H1 (cell line): ENCODE data around the gene SIK3. TPM values are rescaled to one million over a fixed set of nuclear protein-coding genes. Genes with fewer than 3 reads are reported as not detected.

Source experiments
- CTCF ChIA-PET: fragments of 300-600 bp; sonication (Branson Sonifier 250); formaldehyde crosslinking; loops from one replicate; lab custom pipeline; 2021; ENCODE audit not compliant: partially characterized antibody; lab: Charles Lee
- POLR2A ChIA-PET: fragments of 300-600 bp; sonication (Branson Sonifier 250); formaldehyde crosslinking; loops from one replicate; lab custom pipeline; 2021; ENCODE audit warnings: inconsistent platforms; ENCODE audit not compliant: partially characterized antibody; lab: Charles Lee
- DNase-seq, 2 experiments: peaks; one replicate each; pipeline versions ENCODE4 v3.0.0 to v3.0.0-alpha.2; 2010 to 2022; ENCODE audit warnings: low spot score in 2 of 2, low read depth in 1 of 2, mixed read lengths in 1 of 2
- FAIRE-seq: peaks from 2 replicates; lab custom pipeline; 2011; peaks lifted over from hg19 to GRCh38; lab: Jason Lieb, UNC
- H2AFZ ChIP-seq: 2 replicates; pipeline ENCODE4 v1.8.1; 2012; ENCODE audit warnings: low read length, inconsistent platforms
- H2AK5ac ChIP-seq: 2 replicates; pipeline ENCODE4 v1.6.1; 2013; ENCODE audit warnings: low read depth, low read length
- H2BK120ac ChIP-seq: replicated peaks from 2 replicates; pipeline ENCODE3; 2013; ENCODE audit warnings: low read depth, low read length, inconsistent platforms
- H2BK12ac ChIP-seq: 2 replicates; pipeline ENCODE4 v1.6.1; 2013; ENCODE audit warnings: low read depth, low read length
- H2BK15ac ChIP-seq: 2 replicates; pipeline ENCODE4 v1.6.1; 2013; ENCODE audit warnings: low read length
- H2BK20ac ChIP-seq: 2 replicates; pipeline ENCODE4 v1.6.1; 2013; ENCODE audit warnings: low read length
- H2BK5ac ChIP-seq: 2 replicates; pipeline ENCODE4 v1.6.1; 2013; ENCODE audit warnings: low read depth, low read length
- H3K14ac ChIP-seq: 2 replicates; pipeline ENCODE4 v1.6.1; 2013; ENCODE audit warnings: inconsistent platforms; ENCODE audit not compliant: insufficient read length
- H3K18ac ChIP-seq: 2 replicates; pipeline ENCODE4 v1.6.1; 2013; ENCODE audit warnings: low read length; ENCODE audit errors: extremely low read depth
- H3K23ac ChIP-seq: 2 replicates; pipeline ENCODE4 v1.6.1; 2013; ENCODE audit warnings: inconsistent platforms; ENCODE audit not compliant: insufficient read length
- H3K23me2 ChIP-seq: 2 replicates; pipeline ENCODE4 v1.6.1; 2013; ENCODE audit warnings: low read depth, low read length
- H3K27ac ChIP-seq: 2 replicates; pipeline ENCODE4 v1.6.1; 2011; ENCODE audit warnings: low read depth, low read length, inconsistent platforms
- H3K27me3 ChIP-seq, 4 experiments: replicated peaks in 1 of 4; 1 replicate in 1 of 4; 2 replicates in 3 of 4; pipeline versions ENCODE4 v1.6.1 to v1.8.1; 2011 to 2013; ENCODE audit warnings: low read length in 3 of 4, mild to moderate bottlenecking in 3 of 4, inconsistent platforms in 2 of 4, mixed read lengths in 2 of 4, moderate library complexity in 1 of 4; ENCODE audit not compliant: control insufficient read depth in 3 of 4, insufficient read depth in 3 of 4; ENCODE audit errors: extremely low read depth in 1 of 4
- H3K36me3 ChIP-seq, 4 experiments: 2 replicates each; pipeline versions ENCODE4 v1.6.1 to v1.8.1; 2011 to 2013; ENCODE audit warnings: mild to moderate bottlenecking in 4 of 4, low read length in 3 of 4, moderate library complexity in 2 of 4, control low read depth in 1 of 4, inconsistent platforms in 1 of 4; ENCODE audit not compliant: insufficient read depth in 4 of 4, control insufficient read depth in 2 of 4
- H3K4ac ChIP-seq: replicated peaks from 2 replicates; pipeline ENCODE3; 2013; ENCODE audit warnings: low read length, low read depth, mixed read lengths, inconsistent platforms; ENCODE audit not compliant: insufficient read length
- H3K4me1 ChIP-seq, 4 experiments: replicated peaks in 1 of 4; 1 replicate in 1 of 4; 2 replicates in 3 of 4; pipeline versions ENCODE4 v1.6.1 to v1.8.1; 2011 to 2013; ENCODE audit warnings: low read length in 3 of 4, inconsistent platforms in 2 of 4, mixed read lengths in 1 of 4; ENCODE audit not compliant: insufficient read depth in 4 of 4, control insufficient read depth in 3 of 4
- H3K4me2 ChIP-seq, 2 experiments: 2 replicates each; pipeline versions ENCODE4 v1.6.1 to v1.8.1; 2011 to 2013; ENCODE audit warnings: low read depth in 2 of 2, low read length in 2 of 2, control low read depth in 1 of 2, inconsistent platforms in 1 of 2, mild to moderate bottlenecking in 1 of 2; ENCODE audit not compliant: insufficient read depth in 1 of 2
- H3K4me3 ChIP-seq, 4 experiments: fragments of 200-600, 300-600 bp in 1 of 4; sonication (generic), shearing (Covaris generic), sonication (Bioruptor Twin) in 1 of 4; 2 replicates each; pipeline versions ENCODE4 v1.5.1 to v1.8.1; 2011 to 2016; ENCODE audit warnings: low read length in 4 of 4, low read depth in 3 of 4, control low read depth in 2 of 4, inconsistent platforms in 2 of 4, mild to moderate bottlenecking in 2 of 4, mixed read lengths in 1 of 4, moderate library complexity in 1 of 4; ENCODE audit not compliant: insufficient read depth in 2 of 4; ENCODE audit errors: extremely low read depth in 1 of 4
- H3K56ac ChIP-seq: replicated peaks from 2 replicates; pipeline ENCODE3; 2013; ENCODE audit warnings: low read depth, mild to moderate bottlenecking, mixed read lengths, low read length, inconsistent platforms; ENCODE audit not compliant: insufficient read length
- H3K79me1 ChIP-seq: 2 replicates; pipeline ENCODE4 v1.6.1; 2013; ENCODE audit warnings: low read depth, low read length, control low read depth
- H3K79me2 ChIP-seq, 2 experiments: 2 replicates each; pipeline versions ENCODE4 v1.6.1 to v1.8.1; 2012 to 2013; ENCODE audit warnings: low read length in 2 of 2, mild to moderate bottlenecking in 2 of 2, inconsistent platforms in 1 of 2; ENCODE audit not compliant: insufficient read depth in 2 of 2, control insufficient read depth in 1 of 2
- H3K9ac ChIP-seq, 4 experiments: replicated peaks in 1 of 4; 1 replicate in 1 of 4; 2 replicates in 3 of 4; pipeline versions ENCODE4 v1.6.1 to v1.8.1; 2011 to 2013; ENCODE audit warnings: low read depth in 3 of 4, low read length in 3 of 4, control low read depth in 2 of 4, mild to moderate bottlenecking in 2 of 4, moderate library complexity in 2 of 4, inconsistent platforms in 1 of 4; ENCODE audit errors: extremely low read depth in 1 of 4
- H3K9me3 ChIP-seq, 2 experiments: 2 replicates each; pipeline versions ENCODE4 v1.6.1 to v1.8.1; 2012 to 2013; ENCODE audit warnings: mild to moderate bottlenecking in 2 of 2, moderate library complexity in 2 of 2, control low read depth in 1 of 2, inconsistent platforms in 1 of 2, low read depth in 1 of 2, low read length in 1 of 2, mixed read lengths in 1 of 2; ENCODE audit not compliant: insufficient read depth in 2 of 2
- H4K20me1 ChIP-seq, 2 experiments: replicated peaks in 1 of 2; 2 replicates each; pipeline versions ENCODE3 to v1.8.1; 2011 to 2013; ENCODE audit warnings: inconsistent platforms in 2 of 2, low read length in 2 of 2, mild to moderate bottlenecking in 1 of 2; ENCODE audit not compliant: insufficient read depth in 2 of 2, control insufficient read depth in 1 of 2
- H4K5ac ChIP-seq: 2 replicates; pipeline ENCODE4 v1.6.1; 2013; ENCODE audit warnings: low read length, low read depth, mixed read lengths, inconsistent platforms; ENCODE audit not compliant: insufficient read length
- H4K8ac ChIP-seq: 2 replicates; pipeline ENCODE4 v1.8.0; 2013; ENCODE audit warnings: mild to moderate bottlenecking, moderate library complexity, low read length, inconsistent platforms; ENCODE audit not compliant: insufficient read depth; ENCODE audit errors: extremely low read depth
- H4K91ac ChIP-seq: replicated peaks from 2 replicates; pipeline ENCODE3; 2013; ENCODE audit warnings: low read length, mixed read lengths, inconsistent platforms; ENCODE audit not compliant: insufficient read length
- HDAC2 ChIP-seq, 2 experiments: fragments of 300-600 bp in 1 of 2; sonication (generic) in 1 of 2; IDR thresholded peaks; 2 replicates each; pipeline ENCODE4 v1.6.1; 2011 to 2012; ENCODE audit warnings: low read depth in 2 of 2, low read length in 2 of 2, mild to moderate bottlenecking in 2 of 2, moderate library complexity in 2 of 2, borderline replicate concordance in 1 of 2, inconsistent platforms in 1 of 2
- WGBS, 2 experiments: shearing (Covaris generic) in 1 of 2; methylation state at CpG; one replicate each; pipeline versions ENCODE4 v1.1.6 to v1.1.7; 2013 to 2015; ENCODE audit warnings: low lambda C conversion rate in 2 of 2, mixed read lengths in 2 of 2, inconsistent platforms in 1 of 2, low coverage in 1 of 2, missing lambda C conversion rate in 1 of 2; ENCODE audit not compliant: insufficient replicate concordance in 2 of 2, insufficient coverage in 1 of 2, insufficient read length in 1 of 2; ENCODE audit errors: extremely low coverage in 1 of 2, missing lambda C conversion rate in 1 of 2; 5-methylcytosine and 5-hydroxymethylcytosine counted together
- polyA plus RNA-seq, 7 experiments: library from polyadenylated mRNA; depleted of rRNA in 3 of 7; stranded (reverse) in 5 of 7; unstranded in 2 of 7; fragments of >200 nt in 5 of 7; fragments of 200-250 nt in 2 of 7; gene quantifications; 1 replicate in 5 of 7; 2 replicates in 1 of 7; 4 replicates in 1 of 7; pipeline versions ENCODE4 v1.2.1 to v1.2.3, GENCODE V29; 2011 to 2013; ENCODE audit warnings: missing spikeins in 2 of 7, mixed read lengths in 2 of 7
- total RNA-seq: library from RNA; stranded (reverse); fragmentation: NEBNext Ultra II Directional; extraction: Animal tissue kit (Norgen Biotek cat#: 25700); gene quantifications from 2 replicates; pipeline ENCODE4 v1.2.1, GENCODE V29; 2021

The SIK3 gene
- total and polyA plus RNA-seq, 2 of the 8 experiments (the other 6 are each of a cell fraction or from before 2014, with no cell fraction given): 19.9 to 32.1 TPM

GRCh38 chr11:116871248-116871647, 227.0 kb downstream of the SIK3 start:
- H3K79me1 ChIP-seq: no peaks in the 10 kb centered on the region
- no peak overlapping the region for H3K4me2 ChIP-seq
- H4K20me1 ChIP-seq: no peaks in the 10 kb centered on the region
- no peak overlapping the region for H3K9ac ChIP-seq
- no peaks in the 10 kb centered on the region for H3K4me1 ChIP-seq
- H3K4me3 ChIP-seq: no peak overlapping the region
- no peak overlapping the region for H3K27ac ChIP-seq
- no peak overlapping the region for H3K56ac ChIP-seq
- H3K4ac ChIP-seq: no peak overlapping the region
- no peak for DNase-seq
- no peak for TF ChIP-seq HDAC2 (IDR thresholded peaks at IDR 0.05; ENCODE audit: borderline replicate concordance in 1 of 2, low read depth in 2 of 2, low read length in 2 of 2)
- TF ChIP-seq, all 59 proteins: peak for 0
- H4K8ac ChIP-seq: no peak overlapping the region
- H3K27me3 ChIP-seq: no peaks in the 10 kb centered on the region
- H3K36me3 ChIP-seq: peaks cover 0 to 54% (median 42%) of the 10 kb centered on the region in 4 experiments; a peak in 7 of 8 replicates
- H3K14ac ChIP-seq: no peak overlapping the region
- no peaks in the 10 kb centered on the region for H3K9me3 ChIP-seq
- POLR2A ChIA-PET: no interaction called here
- H4K91ac ChIP-seq: no peak overlapping the region
- no peak overlapping the region for H2BK15ac ChIP-seq
- H2BK20ac ChIP-seq: no peak overlapping the region
- FAIRE-seq: no peak
- WGBS, 2 experiments: 83% methylated on average over 3 of the region's 3 CpGs; no CpG with 5 or more reads in 1 of the 2 experiments
- H2BK5ac ChIP-seq: no peak overlapping the region
- CTCF ChIA-PET: interaction anchor here (1.0 to 3.3 kb wide), 2 partner anchors 9 to 235 kb away, joined by 3 to 14 read pairs; no protein-coding TSS in a partner anchor
- no peak overlapping the region for H3K18ac ChIP-seq
- H3K79me2 ChIP-seq: no peaks in the 10 kb centered on the region
- H2BK120ac ChIP-seq: no peak overlapping the region
- no peak overlapping the region for H2AFZ ChIP-seq
- no peaks in the 10 kb centered on the region for H3K23me2 ChIP-seq
- no peak overlapping the region for H3K23ac ChIP-seq
- H2AK5ac ChIP-seq: no peak overlapping the region
- H4K5ac ChIP-seq: no peak overlapping the region
- no peak overlapping the region for H2BK12ac ChIP-seq
